ENCODE measurements around the gene MYO3B.

The MYO3B gene

GRCh38 chr2:170235860-170236679 lies 58.1 kb downstream of the MYO3B start:
- no peak for DNase-seq (ENCODE audit: low read depth in 2 of 2)

- DNase-seq (ENCODE audit: low read depth in 2 of 2), result no peak
Measured at GRCh38 chr2:170236680-170237047, 58.7 kb downstream of the MYO3B start.

- no peak for DNase-seq (ENCODE audit: low read depth in 2 of 2)
Measured at GRCh38 chr2:170237572-170238120, 59.7 kb downstream of the MYO3B start.

GRCh38 chr2:170238776-170239175 lies 60.8 kb downstream of the MYO3B start:
- DNase-seq (ENCODE audit: low read depth in 2 of 2), result no peak

- DNase-seq (ENCODE audit: low read depth in 2 of 2), result no peak
Measured at GRCh38 chr2:170240629-170241028, 62.7 kb downstream of the MYO3B start.

- DNase-seq (ENCODE audit: low read depth in 2 of 2), result no peak
Measured at GRCh38 chr2:170241756-170242155, 63.8 kb downstream of the MYO3B start.

GRCh38 chr2:170243118-170243837 lies 65.3 kb downstream of the MYO3B start:
- DNase-seq (ENCODE audit: low read depth in 2 of 2), result no peak

GRCh38 chr2:170243898-170244297 lies 66.0 kb downstream of the MYO3B start:
- DNase-seq (ENCODE audit: low read depth in 2 of 2), result no peak

GRCh38 chr2:170244555-170244954 lies 66.6 kb downstream of the MYO3B start:
- DNase-seq (ENCODE audit: low read depth in 2 of 2), result no peak

GRCh38 chr2:170245312-170245711 lies 67.4 kb downstream of the MYO3B start:
- DNase-seq (ENCODE audit: low read depth in 2 of 2), result no peak

GRCh38 chr2:170247333-170247732 lies 69.4 kb downstream of the MYO3B start:
- no peak for DNase-seq (ENCODE audit: low read depth in 2 of 2)

GRCh38 chr2:170247882-170248393 lies 70.0 kb downstream of the MYO3B start:
- DNase-seq (ENCODE audit: low read depth in 2 of 2), result no peak

- DNase-seq (ENCODE audit: low read depth in 2 of 2), result no peak
Measured at GRCh38 chr2:170248574-170249393, 70.8 kb downstream of the MYO3B start.

GRCh38 chr2:170249761-170250160 lies 71.8 kb downstream of the MYO3B start:
- no peak for DNase-seq (ENCODE audit: low read depth in 2 of 2)

GRCh38 chr2:170250584-170250983 lies 72.6 kb downstream of the MYO3B start:
- DNase-seq (ENCODE audit: low read depth in 2 of 2), result no peak

GRCh38 chr2:170252414-170252813 lies 74.5 kb downstream of the MYO3B start:
- DNase-seq (ENCODE audit: low read depth in 2 of 2), result no peak

GRCh38 chr2:170253721-170254230 lies 75.8 kb downstream of the MYO3B start:
- DNase-seq (ENCODE audit: low read depth in 2 of 2), result no peak

- no peak for DNase-seq (ENCODE audit: low read depth in 2 of 2)
Measured at GRCh38 chr2:170254293-170254732, 76.4 kb downstream of the MYO3B start.

- no peak for DNase-seq (ENCODE audit: low read depth in 2 of 2)
Measured at GRCh38 chr2:170255137-170255536, 77.2 kb downstream of the MYO3B start.

- DNase-seq (ENCODE audit: low read depth in 2 of 2), result no peak
Measured at GRCh38 chr2:170255971-170256370, 78.0 kb downstream of the MYO3B start.

- DNase-seq (ENCODE audit: low read depth in 2 of 2), result no peak
Measured at GRCh38 chr2:170258382-170258781, 80.4 kb downstream of the MYO3B start.

- DNase-seq (ENCODE audit: low read depth in 2 of 2), result no peak
Measured at GRCh38 chr2:170260188-170260587, 82.2 kb downstream of the MYO3B start.

Measured in stimulated activated CD4-positive, alpha-beta T cell treated with anti-CD3 and anti-CD28 coated beads, Interleukin-1b, Interleukin-23, amount 100 ng/mL, for 4 hours (primary cell).